Upper lobe of left lung (tissue), 4 donors: ENCODE data around the gene LRRC37A3.
"Not testable (repeated sequence)": the region's sequence is repeated elsewhere in the genome, so short reads cannot be mapped to it uniquely, and the experiment has no call there.

ENCODE experiments used
- EP300 ChIP-seq, 4 donors: sonication (generic); formaldehyde crosslinking; IDR thresholded peaks; one replicate each; pipeline ENCODE4 v1.5.1; 2017; ENCODE audit warnings: antibody characterized with exemption in 4 of 4, control low read depth in 2 of 4
- POLR2A ChIP-seq, 4 donors: fragments of 450-650 bp; IDR thresholded peaks; one replicate each; pipeline ENCODE4 v1.5.1; 2016 to 2017; ENCODE audit warnings: antibody characterized with exemption in 4 of 4, mild to moderate bottlenecking in 2 of 4
- POLR2AphosphoS5 ChIP-seq, 2 donors: sonication (generic); formaldehyde crosslinking; IDR thresholded peaks; one replicate each; pipeline ENCODE4 v1.5.1; 2017; ENCODE audit warnings: antibody characterized with exemption in 2 of 2
- TF ChIP-seq, protein P1 (sequence below), 6 experiments: fragments of 450-650 bp in 4 of 6; fragments of 200-600 bp in 2 of 6; sonication (generic) in 2 of 6; IDR thresholded peaks; one replicate each; pipeline ENCODE4 v1.5.1; 2016 to 2019; ENCODE audit warnings: antibody characterized with exemption in 6 of 6

DNA sequence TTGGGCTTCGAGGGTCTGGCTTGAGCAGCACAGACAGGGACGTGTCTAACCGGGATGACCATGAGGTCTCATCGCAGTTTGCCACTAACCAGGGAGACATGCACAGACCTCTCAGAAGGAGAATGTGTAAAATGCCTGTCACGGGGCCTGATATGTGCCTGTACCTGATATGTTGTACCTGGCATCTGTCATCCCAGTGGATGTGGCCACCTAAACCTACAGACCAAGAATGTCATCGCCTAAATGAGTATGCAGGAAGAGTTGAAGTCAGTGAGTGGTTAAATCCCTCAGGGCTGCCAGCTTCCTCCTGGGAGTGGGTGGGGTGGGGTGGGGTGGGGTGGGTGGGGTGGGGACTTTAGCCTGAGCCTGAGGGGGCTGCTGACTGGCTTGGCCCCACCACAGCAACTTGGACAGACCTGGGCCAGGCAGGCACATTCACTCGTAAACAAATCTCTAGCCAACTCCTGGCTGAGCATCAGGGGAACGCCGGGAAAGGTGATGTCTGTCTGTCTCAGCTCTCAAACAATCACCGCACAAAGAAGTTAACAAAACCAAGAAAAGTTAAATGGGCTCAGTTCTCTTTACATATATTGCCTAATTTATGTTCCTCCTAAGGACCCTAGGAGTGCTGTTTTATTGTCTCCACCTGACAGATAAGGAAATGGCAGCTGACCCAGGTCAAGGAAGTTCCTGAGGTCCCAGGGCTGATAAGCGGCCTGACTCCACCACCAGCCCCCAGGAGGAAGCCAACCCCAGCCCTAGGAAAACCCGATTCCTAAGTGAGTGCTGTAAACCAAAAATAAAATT, 89.3 kb downstream of the LRRC37A3 start:
- TF ChIP-seq, protein P1, sequence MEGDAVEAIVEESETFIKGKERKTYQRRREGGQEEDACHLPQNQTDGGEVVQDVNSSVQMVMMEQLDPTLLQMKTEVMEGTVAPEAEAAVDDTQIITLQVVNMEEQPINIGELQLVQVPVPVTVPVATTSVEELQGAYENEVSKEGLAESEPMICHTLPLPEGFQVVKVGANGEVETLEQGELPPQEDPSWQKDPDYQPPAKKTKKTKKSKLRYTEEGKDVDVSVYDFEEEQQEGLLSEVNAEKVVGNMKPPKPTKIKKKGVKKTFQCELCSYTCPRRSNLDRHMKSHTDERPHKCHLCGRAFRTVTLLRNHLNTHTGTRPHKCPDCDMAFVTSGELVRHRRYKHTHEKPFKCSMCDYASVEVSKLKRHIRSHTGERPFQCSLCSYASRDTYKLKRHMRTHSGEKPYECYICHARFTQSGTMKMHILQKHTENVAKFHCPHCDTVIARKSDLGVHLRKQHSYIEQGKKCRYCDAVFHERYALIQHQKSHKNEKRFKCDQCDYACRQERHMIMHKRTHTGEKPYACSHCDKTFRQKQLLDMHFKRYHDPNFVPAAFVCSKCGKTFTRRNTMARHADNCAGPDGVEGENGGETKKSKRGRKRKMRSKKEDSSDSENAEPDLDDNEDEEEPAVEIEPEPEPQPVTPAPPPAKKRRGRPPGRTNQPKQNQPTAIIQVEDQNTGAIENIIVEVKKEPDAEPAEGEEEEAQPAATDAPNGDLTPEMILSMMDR (IDR thresholded peaks at IDR 0.05), result not testable (repeated sequence)
- not testable (repeated sequence) for TF ChIP-seq POLR2AphosphoS5, EP300, POLR2A (IDR thresholded peaks at IDR 0.05)
